NT2/D1 (cell line): ENCODE measurements around the gene RERE.
"Not testable (repeated sequence)": the region's sequence is repeated elsewhere in the genome, so short reads cannot be mapped to it uniquely, and the experiment has no call there.

Source experiments
- DNase-seq: peaks from one replicate; pipeline ENCODE4 v3.0.0-alpha.2; 2011; ENCODE audit warnings: low read depth, low spot score
- H3K27me3 ChIP-seq: 2 replicates; pipeline ENCODE4 v1.6.0; 2011; ENCODE audit warnings: mild to moderate bottlenecking; ENCODE audit not compliant: insufficient read length, insufficient read depth
- H3K36me3 ChIP-seq: 2 replicates; pipeline ENCODE4 v1.6.1; 2011; ENCODE audit warnings: mild to moderate bottlenecking, low read length, mixed read lengths; ENCODE audit not compliant: insufficient read depth, insufficient read length
- H3K4me1 ChIP-seq: 2 replicates; pipeline ENCODE4 v1.5.1; 2011; ENCODE audit not compliant: insufficient read depth, insufficient read length
- H3K4me3 ChIP-seq: 2 replicates; pipeline ENCODE4 v1.5.1; 2011; ENCODE audit warnings: low read depth; ENCODE audit not compliant: insufficient read length
- H3K9ac ChIP-seq: 2 replicates; pipeline ENCODE4 v1.6.0; 2011; ENCODE audit warnings: low read depth; ENCODE audit not compliant: insufficient read length
- H3K9me3 ChIP-seq: 2 replicates; pipeline ENCODE4 v1.5.1; 2011; ENCODE audit warnings: mild to moderate bottlenecking, low read length; ENCODE audit not compliant: insufficient read depth
- SUZ12 ChIP-seq: IDR thresholded peaks from 2 replicates; pipeline ENCODE4 v1.6.1; 2011; ENCODE audit not compliant: insufficient read length, insufficient read depth; ENCODE audit errors: extremely low read depth
- YY1 ChIP-seq: IDR thresholded peaks from 2 replicates; pipeline ENCODE4 v1.6.1; 2011; ENCODE audit not compliant: insufficient read length, insufficient read depth
- ZNF274 ChIP-seq: IDR thresholded peaks from 2 replicates; pipeline ENCODE4 v1.6.1; 2011; ENCODE audit warnings: mild to moderate bottlenecking, low read depth, low read length

RERE gene

DNA sequence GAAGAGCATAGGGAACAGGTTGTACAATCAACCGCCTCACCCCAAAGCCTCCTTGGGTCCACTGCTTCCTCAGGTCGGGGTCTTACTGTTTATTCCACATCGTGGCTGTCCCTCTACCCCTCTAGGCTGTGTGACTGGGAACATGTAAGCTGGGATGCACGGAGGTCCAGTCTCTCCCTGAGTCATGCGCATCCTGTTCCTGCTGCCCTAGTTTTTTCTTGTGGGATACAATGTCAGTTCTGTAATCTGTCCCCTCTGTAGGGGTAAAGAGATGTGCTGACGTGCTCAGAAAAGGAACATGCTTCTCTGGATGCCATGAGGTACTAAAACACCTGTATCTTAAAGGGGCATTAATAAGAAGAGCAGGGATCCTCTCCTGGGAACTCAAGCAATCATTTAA, 433.4 kb downstream of the RERE start:
- TF ChIP-seq YY1 = no peak
- TF ChIP-seq SUZ12 = no peak
- TF ChIP-seq ZNF274 = no peak
- H3K9ac ChIP-seq = no peak overlapping the region
- H3K36me3 ChIP-seq = peaks cover 30% of the 10 kb centered on the region
- H3K4me1 ChIP-seq = peaks cover 4% of the 10 kb centered on the region
- DNase-seq = no peak
- no peaks in the 10 kb centered on the region for H3K27me3 ChIP-seq
- H3K9me3 ChIP-seq = no peaks in the 10 kb centered on the region
- H3K4me3 ChIP-seq = no peak overlapping the region

DNA sequence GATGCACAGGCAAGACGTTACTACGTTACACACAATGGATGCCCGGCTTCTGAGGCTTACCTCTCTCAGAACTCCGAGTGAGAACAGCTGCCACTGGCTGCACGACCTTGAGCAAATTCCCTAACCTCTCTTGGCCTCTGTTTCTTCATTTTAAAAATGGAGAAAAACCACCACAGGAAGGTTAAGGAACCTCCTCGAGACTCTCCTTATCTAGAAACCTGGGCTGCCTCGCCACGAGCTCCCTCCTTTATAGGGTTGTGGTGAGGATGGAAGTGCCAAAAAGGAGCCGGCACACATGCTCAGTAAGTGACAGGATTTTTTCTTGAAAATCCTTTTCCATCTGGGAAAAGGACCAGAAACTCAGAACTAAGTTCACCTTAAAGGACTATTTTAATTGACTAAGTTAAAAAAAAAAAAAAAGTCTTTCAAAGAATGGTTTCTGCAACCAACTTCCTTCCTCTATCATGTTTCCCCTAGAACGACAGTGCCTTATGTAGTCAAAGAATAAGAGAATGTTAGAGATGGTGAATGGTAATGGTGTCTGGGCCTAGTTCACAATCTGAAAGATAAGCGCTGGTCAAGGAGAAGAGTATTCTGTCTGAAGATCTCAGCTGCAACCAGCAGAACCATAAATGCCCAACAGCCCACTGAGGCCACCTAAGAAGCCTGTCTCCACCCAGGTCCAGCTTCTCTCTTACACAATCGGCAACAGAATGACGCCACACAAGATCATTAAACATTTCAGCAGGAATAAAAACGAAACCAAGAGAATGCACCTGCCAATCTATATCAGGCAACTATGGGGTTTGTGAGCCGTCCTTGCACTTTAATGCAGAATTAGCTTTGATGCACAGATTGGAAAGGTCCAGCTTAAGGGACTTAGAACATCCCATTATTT, 434.6 kb downstream of the RERE start:
- H3K9me3 ChIP-seq = no peaks in the 10 kb centered on the region
- no peak for DNase-seq
- no peaks in the 10 kb centered on the region for H3K27me3 ChIP-seq
- no peak overlapping the region for H3K4me3 ChIP-seq
- H3K9ac ChIP-seq = no peak overlapping the region
- H3K36me3 ChIP-seq = peaks cover 29% of the 10 kb centered on the region
- peaks cover 4% of the 10 kb centered on the region for H3K4me1 ChIP-seq
- no peak for TF ChIP-seq YY1
- no peak for TF ChIP-seq SUZ12
- TF ChIP-seq ZNF274 = no peak

DNA sequence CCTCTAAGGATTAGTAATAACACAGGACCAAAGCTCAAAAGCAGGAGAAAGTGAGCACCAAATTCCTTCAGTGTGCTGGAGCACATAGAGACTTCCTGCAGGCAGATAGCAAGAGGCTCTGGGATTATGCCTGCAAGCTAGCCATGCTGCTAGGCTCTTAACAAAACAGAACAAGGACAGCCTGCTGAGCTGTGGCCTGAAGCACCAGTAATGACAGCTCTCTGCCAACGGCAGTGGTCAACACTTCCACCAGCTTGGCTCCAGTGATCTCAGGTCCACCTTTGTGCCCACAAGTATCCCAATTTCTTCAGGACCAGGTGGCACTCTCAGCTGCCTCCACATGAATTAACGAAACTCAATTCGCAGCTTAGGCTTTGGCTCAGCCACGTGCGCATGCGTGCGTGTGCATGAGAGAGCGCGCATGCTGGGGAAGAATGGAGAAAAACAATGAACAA, 435.4 kb downstream of the RERE start:
- TF ChIP-seq ZNF274 (no peak), YY1 (no peak), SUZ12 (no peak)
- Histone ChIP-seq H3K27me3 (no peaks in the 10 kb centered on the region), H3K9ac (no peak overlapping the region), H3K4me1 (peaks cover 4% of the 10 kb centered on the region), H3K4me3 (no peak overlapping the region), H3K36me3 (peaks cover 29% of the 10 kb centered on the region), H3K9me3 (no peaks in the 10 kb centered on the region)
- no peak for DNase-seq

DNA sequence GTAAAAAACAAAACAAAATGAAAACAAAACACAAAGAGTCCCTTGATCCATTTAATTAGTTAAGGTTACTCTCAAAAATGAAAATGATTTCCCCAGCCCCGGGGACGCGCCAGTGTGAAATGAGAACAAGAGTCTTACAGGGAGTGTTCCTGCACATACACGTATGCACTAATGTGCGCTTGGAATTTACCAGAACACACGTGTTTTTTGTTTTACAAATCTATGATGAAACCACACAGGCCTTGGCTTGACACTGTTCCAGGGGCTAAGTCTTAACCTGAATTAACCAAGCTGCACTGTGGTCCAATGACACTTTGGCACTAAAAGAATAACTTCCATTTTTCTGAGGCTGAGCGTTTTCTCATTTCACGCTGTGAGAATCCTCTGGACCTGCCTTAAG, 435.8 kb downstream of the RERE start:
- Histone ChIP-seq H3K27me3 (no peaks in the 10 kb centered on the region), H3K9me3 (no peaks in the 10 kb centered on the region), H3K36me3 (peaks cover 30% of the 10 kb centered on the region), H3K4me3 (no peak overlapping the region), H3K9ac (no peak overlapping the region), H3K4me1 (peaks cover 4% of the 10 kb centered on the region)
- DNase-seq = no peak
- TF ChIP-seq SUZ12 = no peak
- no peak for TF ChIP-seq YY1
- no peak for TF ChIP-seq ZNF274

DNA sequence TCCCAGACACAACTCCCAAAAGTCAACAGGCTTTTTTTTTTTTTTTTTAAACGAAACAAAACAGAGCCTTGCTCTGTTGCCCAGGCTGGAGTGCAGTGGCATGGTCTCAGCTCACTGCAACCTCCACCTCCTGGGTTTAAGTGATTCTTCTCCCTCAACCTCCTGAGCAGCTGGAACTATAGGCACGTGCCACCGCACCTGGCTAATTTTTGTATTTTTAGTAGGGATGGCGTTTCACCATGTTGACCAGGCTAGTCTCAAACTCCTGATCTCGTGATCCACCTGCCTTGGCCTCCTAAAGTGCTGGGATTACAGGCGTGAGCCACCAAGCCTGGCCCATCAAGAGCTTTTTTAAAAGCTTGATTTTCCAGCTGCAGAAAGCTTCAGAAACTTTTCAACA, 437.1 kb downstream of the RERE start:
- H3K27me3 ChIP-seq, H3K4me1 ChIP-seq, H3K4me3 ChIP-seq, H3K9ac ChIP-seq, DNase-seq, H3K9me3 ChIP-seq: not testable (repeated sequence)
- peaks cover 33% of the 10 kb centered on the region for H3K36me3 ChIP-seq

DNA sequence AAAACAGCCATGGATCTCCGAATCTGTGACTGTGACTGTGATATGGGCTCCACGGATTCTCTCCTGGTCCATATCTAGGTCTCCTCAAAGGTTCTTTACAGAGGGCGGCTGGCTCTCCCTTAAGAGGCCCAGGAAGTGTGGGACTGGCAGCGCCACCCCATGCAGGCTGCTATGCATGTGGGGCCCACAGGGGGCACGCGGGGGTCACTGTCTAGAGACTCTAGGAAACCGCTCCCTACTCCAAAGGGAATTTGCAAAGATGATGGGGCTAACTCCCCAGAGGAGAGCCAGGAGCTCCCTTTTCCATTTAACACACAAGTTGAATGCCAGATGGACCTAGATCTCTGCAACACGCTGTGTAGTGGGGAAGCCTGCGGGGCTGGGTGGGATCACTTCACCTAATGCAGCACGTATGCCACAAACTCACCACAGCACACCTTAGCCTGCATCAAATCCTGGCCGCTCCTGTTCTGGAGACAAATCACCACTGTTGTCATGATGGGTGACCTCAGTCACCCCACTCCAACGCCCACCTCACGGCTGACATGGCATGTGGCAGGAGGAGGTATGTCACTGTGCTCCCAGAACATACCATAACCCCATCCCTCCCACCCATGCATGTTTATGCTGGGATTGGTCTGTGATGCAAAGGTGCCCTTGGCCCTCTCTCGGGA, 437.8 kb downstream of the RERE start:
- H3K27me3 ChIP-seq = no peaks in the 10 kb centered on the region
- no peak for TF ChIP-seq ZNF274
- TF ChIP-seq YY1 = no peak
- TF ChIP-seq SUZ12 = no peak
- no peak for DNase-seq
- H3K36me3 ChIP-seq = peaks cover 31% of the 10 kb centered on the region
- no peak overlapping the region for H3K9ac ChIP-seq
- no peaks in the 10 kb centered on the region for H3K9me3 ChIP-seq
- H3K4me3 ChIP-seq = no peak overlapping the region
- peaks cover 4% of the 10 kb centered on the region for H3K4me1 ChIP-seq

DNA sequence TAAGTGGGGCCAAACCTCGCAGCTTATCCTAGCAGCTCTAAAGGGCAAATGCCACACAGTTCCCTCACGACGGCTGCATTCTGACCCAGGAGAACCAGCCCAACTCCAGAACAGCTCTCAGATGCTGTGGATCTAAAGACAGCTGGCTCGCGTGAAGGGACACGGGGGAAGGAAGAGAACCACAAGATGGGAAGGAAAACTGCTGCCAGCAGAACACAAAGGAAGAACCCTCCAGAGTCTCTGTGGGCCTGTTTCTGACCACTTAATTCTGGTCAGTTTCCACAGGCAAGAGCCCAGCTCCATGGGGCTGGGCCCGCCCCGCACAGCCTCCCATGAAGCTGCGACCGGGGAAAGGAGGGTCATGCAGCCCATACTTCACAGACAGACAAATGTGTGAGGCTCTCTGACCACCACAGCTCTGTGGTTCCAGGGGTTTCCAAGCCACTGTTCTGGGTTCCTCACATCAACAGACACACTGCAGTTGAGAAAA, 438.4 kb downstream of the RERE start:
- no peak for DNase-seq
- H3K4me3 ChIP-seq = no peak overlapping the region
- H3K36me3 ChIP-seq = peaks cover 28% of the 10 kb centered on the region
- no peaks in the 10 kb centered on the region for H3K27me3 ChIP-seq
- TF ChIP-seq SUZ12 (no peak), YY1 (no peak)
- no peak overlapping the region for H3K9ac ChIP-seq
- H3K9me3 ChIP-seq = no peaks in the 10 kb centered on the region
- H3K4me1 ChIP-seq = peaks cover 5% of the 10 kb centered on the region

DNA sequence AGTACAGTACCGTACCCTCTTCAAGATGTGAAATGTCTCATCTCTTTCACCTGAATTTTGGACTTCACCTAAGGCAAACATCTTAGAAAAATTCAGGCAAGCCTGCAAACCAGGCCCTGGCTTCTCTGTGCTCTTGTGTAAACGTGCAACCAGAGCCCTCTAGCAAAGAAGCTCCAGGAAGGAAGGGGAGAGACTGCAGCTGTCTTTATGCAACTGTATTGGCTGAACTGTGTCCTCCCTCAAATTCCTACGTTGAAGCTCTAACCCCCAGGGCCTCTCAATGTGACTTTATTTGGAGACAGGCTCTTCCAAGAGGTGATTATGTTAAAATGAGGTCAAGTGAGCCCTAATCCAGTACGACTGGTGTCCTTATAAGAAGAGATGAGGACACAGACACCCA, 439.3 kb downstream of the RERE start:
- TF ChIP-seq YY1 (no peak), ZNF274 (no peak), SUZ12 (no peak)
- Histone ChIP-seq H3K27me3 (no peaks in the 10 kb centered on the region), H3K4me1 (peaks cover 11% of the 10 kb centered on the region), H3K9me3 (no peaks in the 10 kb centered on the region), H3K4me3 (no peak overlapping the region), H3K36me3 (peaks cover 24% of the 10 kb centered on the region), H3K9ac (no peak overlapping the region)
- DNase-seq = no peak
